Measurements from ENCODE around the gene IL7R.

The IL7R gene

DNA sequence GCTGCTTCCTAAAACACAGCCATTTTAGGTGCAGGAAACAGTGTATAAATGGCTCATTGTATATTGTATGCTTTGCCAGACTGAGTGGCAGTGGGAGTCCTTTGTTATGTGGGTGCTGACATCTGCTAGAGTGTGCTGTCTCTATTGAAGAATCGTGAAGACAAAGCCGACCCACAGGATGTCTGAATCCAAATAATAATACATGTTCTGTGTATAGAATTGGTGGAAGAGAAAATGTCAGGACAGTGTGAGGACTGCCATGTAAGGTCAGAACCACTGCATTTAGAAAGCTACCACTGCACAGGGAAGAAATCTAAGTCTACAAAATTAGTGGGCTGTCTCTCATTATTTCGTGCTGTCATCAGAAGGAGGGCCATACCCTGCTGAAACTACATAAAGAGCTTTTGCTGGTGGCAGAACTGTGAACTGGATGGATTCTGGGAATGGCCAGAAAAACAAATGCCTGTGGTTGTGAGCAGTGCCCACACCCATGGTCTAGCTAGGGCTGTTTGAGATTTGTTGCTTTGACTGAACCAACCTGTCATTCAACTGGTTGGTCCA, 2.5 kb downstream of the IL7R start:
- H3K4me3 ChIP-seq (ENCODE audit: low read depth, low read length), result no peak overlapping the region
- no peak for DNase-seq (ENCODE audit: low read depth)
- TF ChIP-seq, protein P1, sequence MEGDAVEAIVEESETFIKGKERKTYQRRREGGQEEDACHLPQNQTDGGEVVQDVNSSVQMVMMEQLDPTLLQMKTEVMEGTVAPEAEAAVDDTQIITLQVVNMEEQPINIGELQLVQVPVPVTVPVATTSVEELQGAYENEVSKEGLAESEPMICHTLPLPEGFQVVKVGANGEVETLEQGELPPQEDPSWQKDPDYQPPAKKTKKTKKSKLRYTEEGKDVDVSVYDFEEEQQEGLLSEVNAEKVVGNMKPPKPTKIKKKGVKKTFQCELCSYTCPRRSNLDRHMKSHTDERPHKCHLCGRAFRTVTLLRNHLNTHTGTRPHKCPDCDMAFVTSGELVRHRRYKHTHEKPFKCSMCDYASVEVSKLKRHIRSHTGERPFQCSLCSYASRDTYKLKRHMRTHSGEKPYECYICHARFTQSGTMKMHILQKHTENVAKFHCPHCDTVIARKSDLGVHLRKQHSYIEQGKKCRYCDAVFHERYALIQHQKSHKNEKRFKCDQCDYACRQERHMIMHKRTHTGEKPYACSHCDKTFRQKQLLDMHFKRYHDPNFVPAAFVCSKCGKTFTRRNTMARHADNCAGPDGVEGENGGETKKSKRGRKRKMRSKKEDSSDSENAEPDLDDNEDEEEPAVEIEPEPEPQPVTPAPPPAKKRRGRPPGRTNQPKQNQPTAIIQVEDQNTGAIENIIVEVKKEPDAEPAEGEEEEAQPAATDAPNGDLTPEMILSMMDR (IDR thresholded peaks at IDR 0.05; ENCODE audit: control insufficient read depth, extremely low read depth, insufficient read depth), result no peak

DNA sequence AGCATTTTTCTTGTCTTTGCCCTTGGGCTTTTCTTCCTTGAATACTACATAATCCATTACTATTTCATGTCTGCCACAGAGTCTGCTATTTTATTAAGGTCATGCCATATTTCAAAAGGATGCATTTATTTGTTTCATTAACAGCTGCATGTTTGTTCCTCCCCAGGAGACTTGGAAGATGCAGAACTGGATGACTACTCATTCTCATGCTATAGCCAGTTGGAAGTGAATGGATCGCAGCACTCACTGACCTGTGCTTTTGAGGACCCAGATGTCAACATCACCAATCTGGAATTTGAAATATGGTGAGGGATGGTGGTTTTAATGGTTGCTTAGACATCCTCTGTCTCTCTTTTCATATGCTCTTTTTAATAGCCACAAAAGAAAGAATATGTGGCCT, 4.0 kb downstream of the IL7R start:
- TF ChIP-seq, protein P1 (IDR thresholded peaks at IDR 0.05; ENCODE audit: control insufficient read depth, extremely low read depth, insufficient read depth), result no peak
- no peak overlapping the region for H3K4me3 ChIP-seq (ENCODE audit: low read depth, low read length)
- no peak for DNase-seq (ENCODE audit: low read depth)

DNA sequence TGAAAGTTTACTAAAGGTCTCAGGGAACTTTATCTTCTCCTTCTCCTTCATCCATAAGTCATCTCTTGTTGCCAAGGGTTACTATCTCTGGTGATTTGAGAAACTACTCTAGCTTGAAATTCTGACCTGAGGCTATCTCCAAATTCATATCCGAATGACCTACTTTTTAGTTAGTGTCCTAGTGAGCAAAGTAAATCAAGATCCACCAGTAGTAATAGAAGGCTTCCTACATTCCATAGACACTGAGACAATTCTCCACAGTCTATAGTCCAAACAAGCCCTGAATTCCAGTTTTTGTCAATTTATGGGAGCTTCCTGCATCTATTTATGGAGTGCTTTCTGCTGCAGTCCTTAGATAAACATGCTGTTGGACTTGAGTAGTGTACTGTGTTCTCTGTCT, 5.0 kb downstream of the IL7R start:
- no peak for DNase-seq (ENCODE audit: low read depth)
- no peak overlapping the region for H3K4me3 ChIP-seq (ENCODE audit: low read depth, low read length)
- TF ChIP-seq, protein P1 (IDR thresholded peaks at IDR 0.05; ENCODE audit: control insufficient read depth, extremely low read depth, insufficient read depth), result no peak

DNA sequence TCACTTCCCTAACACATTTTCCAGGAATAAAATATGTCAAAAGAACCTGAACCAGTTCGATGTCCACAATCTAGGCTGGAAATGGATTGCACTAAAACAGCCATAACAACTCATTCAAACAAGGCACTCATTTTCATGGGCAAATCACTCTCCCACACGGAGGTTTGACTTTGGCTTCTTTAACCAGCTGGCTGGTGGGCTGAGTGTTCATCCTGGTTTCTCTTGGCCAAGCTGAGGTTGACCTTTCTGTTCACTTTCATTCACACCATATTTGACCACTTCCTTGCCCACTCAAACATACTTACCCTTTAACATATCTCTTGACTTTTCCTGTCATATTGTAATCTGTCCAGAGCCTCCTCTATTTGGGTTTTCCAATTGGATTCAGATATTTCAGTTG, 5.4 kb downstream of the IL7R start:
- no peak for DNase-seq (ENCODE audit: low read depth)
- TF ChIP-seq, protein P1 (IDR thresholded peaks at IDR 0.05; ENCODE audit: control insufficient read depth, extremely low read depth, insufficient read depth), result no peak
- no peak overlapping the region for H3K4me3 ChIP-seq (ENCODE audit: low read depth, low read length)

DNA sequence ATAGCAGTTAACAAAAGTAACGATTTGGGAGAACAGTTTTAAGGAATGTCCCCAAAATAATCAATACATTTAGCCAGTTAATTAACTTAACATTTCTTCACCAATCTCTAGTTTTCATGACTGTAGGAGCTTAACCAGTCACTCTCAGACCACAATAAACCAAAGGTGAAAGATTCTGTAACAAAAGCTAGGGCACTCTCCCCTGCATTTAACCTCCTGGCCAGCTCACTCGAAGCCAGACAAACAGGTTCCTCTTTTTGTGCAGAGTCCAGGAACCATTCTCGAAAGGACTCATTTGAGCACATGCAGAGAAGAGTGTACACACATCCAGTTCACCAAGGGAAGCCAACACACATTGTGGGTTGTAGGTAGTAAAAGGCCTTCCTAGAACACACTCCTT, 6.5 kb downstream of the IL7R start:
- TF ChIP-seq, protein P1 (IDR thresholded peaks at IDR 0.05; ENCODE audit: control insufficient read depth, extremely low read depth, insufficient read depth), result no peak
- peak; percentile 46 for DNase-seq (ENCODE audit: low read depth)
- no peak overlapping the region for H3K4me3 ChIP-seq (ENCODE audit: low read depth, low read length)

DNA sequence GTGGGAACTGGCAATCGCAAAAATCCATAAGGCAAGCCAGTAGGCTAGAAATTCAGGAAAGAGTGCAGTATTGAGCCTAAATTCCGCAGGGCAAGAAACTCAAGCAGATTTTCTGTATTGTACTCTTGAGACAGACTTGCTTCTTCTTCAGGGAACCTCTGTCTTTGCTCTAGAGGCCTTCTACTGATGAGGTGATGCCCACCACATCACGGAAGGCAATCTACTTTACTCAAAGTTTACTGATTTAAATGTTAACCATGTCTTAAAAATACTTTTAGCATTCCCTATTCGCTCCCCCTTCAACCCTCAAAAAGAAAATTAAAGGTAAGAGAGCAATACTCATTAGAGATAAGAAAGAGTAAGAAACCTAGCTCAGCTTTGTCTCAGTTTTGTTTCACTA, 11.3 kb downstream of the IL7R start:
- TF ChIP-seq, protein P1 (IDR thresholded peaks at IDR 0.05; ENCODE audit: control insufficient read depth, extremely low read depth, insufficient read depth), result no peak

DNA sequence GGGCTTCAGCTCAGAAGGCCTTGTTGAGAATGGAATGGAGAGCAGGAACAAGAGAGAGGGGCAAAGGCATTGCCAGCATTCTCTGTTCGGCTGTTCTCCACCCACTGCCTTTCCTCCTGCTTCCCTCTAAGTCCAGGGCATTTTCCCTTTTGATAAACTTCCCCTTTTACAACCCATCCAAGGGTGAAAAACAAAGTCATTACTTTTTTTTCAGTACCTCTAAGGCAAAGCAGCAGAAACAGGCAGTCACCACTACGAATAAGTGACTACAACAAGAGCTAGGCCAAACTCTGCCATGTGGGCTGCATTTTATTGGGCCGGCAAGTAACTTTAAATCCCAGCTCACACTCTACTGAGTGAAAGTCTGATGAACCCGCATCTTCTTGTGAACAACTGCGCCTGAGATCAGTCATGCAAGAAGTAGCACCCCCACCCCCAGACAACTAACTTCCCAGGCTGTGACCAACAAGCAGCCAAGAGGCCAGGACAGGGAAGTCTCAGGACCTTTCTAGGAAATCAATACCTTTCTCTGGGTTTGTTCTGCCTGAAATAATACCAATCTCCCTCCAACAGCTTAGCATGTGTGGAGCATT, 13.1 kb downstream of the IL7R start:
- DNase-seq (ENCODE audit: low read depth), result no peak
- no peak overlapping the region for H3K4me3 ChIP-seq (ENCODE audit: low read depth, low read length)
- TF ChIP-seq, protein P1 (IDR thresholded peaks at IDR 0.05; ENCODE audit: control insufficient read depth, extremely low read depth, insufficient read depth), result no peak

More for the DNA sequence above, 11.3 kb downstream of the IL7R start:
- no peak for DNase-seq (ENCODE audit: low read depth)
- no peak overlapping the region for H3K4me3 ChIP-seq (ENCODE audit: low read depth, low read length)
